T-helper 22 cell (primary cell): ENCODE results near the gene EDDM13.
"Not testable (repeated sequence)": the region's sequence is repeated elsewhere in the genome, so short reads cannot be mapped to it uniquely, and the experiment has no call there.

Experiments
- DNase-seq: peaks from one replicate; pipeline ENCODE4 v3.0.0-alpha.2; 2020; ENCODE audit warnings: low read depth

EDDM13 gene, protein sequence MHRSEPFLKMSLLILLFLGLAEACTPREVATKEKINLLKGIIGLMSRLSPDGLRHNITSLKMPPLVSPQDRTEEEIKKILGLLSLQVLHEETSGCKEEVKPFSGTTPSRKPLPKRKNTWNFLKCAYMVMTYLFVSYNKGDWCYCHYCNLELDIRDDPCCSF

DNA sequence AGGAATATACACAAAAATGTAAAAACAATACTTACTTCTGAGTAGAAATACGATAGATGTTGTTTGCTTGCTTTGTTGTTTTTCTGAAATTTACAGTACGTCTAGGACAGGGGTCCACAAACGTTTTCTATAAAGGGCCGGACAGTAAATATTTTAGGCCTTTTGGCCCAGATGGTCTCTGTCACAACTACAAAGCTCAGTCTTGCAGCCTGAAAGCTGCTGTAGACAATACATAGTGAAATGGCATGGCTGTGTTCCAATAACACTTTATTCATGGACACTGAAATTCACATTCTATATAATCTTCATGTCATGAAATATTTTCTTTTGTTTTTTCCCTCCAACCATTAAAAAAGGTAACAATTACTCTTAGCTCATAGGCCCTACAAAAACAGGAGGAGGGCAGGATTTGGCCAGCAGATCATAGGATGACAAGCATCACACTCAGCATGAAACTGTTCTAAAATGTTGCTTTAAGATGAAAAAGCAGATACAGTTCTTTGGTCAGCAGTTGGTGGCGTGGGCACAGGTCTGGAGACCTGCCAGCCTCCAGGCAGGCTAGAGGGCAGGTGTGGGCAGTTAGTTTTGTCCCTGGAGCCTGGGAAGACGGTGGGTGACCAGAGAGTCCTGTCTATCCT lies at the start of gene EDDM13:
Gene EDDM13, plus strand, starts transcription at position 588 of the 638 bp plus-strand sequence. CDS start 87 bp downstream, outside the sequence.
- DNase-seq, result no peak

DNA sequence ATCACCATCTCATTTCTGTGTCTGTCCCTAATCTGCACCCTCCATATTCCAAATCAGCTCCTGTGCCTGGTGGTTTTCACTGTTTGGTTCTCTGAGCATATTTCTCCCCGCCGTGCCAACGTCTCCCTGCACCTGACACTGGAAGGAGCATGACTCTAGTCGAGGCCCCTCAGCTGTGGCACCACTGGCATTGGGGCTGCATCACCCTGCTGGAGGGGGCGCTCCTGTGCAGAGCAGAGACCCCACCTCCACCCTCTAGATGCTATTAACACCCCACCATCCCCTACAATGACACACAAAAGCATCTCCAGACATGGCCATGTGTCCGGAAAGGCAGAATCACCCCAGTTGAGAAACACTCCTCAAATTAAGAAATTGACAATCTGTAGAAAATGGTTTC lies 49.6 kb upstream of the EDDM13 start:
- DNase-seq, result no peak

DNA sequence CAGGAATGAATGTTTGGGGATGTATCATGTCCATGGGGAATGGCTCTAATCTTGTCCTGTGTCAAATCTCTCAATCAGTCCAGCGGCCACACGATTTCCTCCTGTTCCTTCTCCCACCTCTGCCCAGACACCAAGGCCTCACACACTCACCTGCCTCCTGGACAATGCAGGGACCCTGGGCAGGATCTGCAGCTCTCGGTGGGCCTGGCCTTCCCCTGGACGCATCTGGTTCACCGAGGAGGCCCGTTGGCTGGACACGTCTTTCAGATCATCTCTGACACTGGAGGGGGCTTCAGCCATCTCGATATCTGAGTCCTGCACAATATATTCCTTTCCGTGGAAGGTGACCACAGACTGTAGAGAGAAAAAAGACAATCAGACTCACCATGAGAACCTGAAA lies 49.1 kb upstream of the EDDM13 start:
- DNase-seq, result no peak

DNA sequence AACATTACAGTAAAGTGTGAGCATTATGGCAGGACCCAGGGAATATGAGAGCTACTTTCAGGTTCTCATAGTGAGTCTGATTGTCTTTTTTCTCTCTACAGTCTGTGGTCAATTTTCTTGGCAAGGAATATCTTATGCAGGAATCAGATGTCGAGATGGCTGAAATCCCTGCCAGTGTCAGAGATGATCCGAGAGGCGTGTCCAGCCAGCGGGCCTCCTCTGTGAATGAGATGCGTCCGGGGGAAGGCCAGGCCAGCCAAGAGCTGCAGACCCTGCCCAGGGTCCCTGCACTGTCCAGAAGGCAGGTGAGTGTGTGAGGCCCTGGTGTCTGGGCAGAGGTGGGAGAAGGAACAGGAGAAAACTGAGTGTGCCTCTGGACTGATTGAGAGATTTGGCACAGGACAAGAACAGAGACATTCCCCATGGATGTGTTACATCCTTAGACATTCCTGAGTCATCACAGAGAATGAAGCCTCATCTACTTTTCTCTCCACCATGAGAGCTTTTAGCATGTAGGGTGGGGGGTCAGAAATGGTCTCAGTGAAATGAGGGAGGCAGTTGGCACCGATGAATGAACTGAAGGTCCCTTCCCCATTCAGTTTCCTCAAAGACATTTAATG lies 27.3 kb upstream of the EDDM13 start:
- DNase-seq, result no peak

DNA sequence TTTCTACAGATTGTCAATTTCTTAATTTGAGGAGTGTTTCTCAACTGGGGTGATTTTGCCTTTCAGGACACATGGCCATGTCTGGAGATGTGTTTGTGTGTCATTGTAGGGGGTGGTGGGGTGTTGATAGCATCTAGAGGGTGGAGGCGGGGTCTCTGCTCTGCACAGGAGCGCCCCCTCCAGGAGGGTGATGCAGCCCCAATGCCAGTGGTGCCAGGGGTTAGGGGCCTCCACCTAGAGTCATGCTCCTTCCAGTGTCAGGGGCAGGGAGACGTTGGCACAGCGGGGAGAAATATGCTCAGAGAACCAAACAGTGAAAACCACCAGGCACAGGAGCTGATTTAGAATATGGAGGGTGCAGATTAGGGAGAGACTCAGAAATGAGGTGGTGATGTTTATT lies 26.8 kb upstream of the EDDM13 start:
- DNase-seq, result not testable (repeated sequence)

DNA sequence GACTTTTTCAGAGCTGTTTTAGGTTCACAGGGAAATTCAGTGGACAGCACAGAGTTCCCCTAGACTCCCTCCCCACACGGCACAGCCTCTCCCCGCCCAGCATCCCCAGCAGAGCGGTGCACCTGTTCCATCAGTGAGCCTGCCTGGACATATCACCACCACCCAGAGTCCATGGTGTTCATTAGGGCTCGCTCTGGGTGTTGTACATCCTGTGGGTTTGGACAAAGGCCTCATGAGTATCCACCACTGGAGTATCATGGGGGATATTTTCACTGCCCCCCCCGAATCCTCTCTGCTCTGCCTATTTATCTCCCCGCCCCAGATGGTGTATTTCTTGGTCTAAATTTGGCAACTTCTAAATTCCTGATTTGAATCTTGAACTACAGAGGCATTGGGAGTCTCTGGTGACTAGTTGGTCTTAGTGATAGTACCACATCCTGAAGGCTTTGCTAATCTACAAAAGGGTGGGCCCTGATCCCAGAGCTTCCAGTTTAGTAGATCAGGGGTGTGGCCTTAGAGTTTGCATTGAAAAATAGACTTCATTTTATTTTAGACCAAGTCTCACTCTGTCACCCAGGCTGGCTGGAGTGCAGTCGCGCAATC lies 23.7 kb upstream of the EDDM13 start:
- not testable (repeated sequence) for DNase-seq

DNA sequence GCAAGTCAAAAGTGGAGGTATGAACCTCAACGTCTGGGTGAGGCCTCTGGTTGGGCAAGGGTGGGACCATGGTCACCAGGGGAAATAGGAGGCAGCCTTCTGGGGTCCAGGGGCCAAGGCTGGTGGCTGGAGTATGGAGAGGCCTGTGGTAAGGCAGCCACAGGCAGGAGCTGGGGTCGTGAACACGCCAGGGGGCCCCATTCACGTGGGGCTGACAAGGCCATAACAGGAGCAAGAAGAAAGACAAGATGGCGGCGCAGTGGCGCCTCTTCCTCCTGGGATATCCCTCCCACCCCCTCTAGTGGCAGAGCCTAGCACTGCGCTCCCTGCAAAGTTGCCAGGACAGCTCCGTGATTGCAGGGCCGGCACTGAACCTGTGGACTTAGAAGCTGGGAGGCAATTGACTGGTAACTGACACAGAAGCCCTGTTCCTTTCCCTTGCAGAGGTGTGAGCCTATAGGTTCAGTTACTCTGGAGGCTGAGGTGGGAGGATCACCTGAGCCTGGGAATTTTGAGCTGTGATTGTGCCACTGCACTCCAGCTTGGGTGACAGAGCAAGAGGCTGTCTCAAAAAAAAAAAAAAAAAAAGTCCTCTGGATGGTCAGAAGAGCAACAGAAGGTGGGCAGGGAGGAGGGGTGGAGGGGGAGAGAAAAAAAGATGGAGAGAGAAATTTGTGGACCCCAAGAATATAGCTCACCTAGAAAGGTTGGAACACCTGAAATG lies 19.7 kb upstream of the EDDM13 start:
- peak; percentile 19 for DNase-seq

DNA sequence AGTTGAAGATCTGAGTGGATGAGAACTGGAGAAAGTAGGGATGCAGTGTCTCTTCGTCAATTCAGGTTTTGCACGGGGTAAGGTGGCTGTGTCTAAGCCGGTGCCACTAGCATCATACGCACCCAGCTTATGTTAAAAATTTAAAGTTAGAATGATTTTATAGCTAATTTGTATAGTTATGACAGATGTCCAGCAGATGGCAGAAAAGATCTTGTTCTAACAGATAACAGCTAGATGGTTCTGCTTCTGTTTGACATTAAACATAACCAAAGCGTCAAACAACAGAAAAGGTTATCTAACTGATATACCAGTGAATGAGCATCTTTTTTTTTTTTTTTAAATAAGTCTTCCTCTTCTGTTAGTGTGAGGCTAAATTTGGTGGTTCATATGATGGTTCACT lies 18.8 kb upstream of the EDDM13 start:
- DNase-seq, result no peak

DNA sequence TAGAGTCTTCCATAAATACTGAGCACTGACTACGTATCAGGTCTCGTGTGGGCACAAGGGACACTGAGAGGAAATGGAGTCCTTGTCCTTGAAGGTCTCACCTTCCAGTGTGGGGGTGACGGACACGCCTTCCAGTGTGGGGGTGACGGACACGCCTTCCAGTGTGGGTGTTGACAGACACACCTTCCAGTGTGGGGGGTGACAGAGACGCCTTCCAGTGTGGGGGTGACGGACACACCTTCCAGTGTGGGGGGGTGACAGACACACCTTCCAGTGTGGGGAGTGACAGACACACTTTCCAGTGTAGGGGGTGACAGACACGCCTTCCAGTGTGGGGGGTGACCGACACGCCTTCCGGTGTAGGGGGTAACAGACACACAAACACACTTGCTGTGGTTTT lies 14.3 kb upstream of the EDDM13 start:
- no peak for DNase-seq

DNA sequence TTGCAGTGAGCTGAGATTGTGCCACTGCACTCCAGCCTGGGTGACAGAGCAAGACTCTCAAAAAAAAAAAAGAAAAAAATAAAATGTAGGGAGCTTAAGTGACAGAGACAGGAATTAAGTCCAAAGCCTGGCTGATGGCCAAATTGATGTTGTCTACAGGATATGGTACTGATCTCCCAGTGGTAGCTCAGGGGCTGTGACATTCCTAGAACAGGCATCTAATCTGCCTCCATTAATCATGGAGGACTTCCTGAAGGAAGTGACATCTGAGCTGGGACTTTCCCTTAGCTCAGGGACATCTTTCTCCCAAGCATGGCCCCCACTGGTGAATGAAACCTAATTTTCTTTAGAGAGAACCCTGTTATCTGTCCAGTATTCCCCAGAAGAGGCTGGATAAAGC lies 11.4 kb upstream of the EDDM13 start:
- DNase-seq, result no peak

DNA sequence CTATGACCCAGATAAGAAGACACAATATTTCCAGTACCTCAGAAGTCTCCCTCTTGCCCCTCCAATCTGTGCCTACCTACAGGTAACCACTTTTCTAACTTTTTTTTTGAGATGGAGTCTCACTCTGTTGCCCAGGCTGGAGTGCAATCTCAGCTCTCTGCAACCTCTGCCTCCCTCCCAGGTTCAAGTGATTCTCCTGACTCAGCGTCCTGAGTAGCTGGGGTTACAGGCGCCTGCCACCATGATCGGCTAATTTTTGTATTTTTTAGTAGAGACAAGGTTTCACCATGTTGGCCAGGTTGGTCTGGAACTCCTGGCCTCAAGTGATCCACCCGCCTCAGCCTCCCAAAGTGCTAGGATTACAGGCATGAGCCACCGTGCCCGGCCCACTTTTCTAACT lies 10.6 kb upstream of the EDDM13 start:
- DNase-seq, result not testable (repeated sequence)

DNA sequence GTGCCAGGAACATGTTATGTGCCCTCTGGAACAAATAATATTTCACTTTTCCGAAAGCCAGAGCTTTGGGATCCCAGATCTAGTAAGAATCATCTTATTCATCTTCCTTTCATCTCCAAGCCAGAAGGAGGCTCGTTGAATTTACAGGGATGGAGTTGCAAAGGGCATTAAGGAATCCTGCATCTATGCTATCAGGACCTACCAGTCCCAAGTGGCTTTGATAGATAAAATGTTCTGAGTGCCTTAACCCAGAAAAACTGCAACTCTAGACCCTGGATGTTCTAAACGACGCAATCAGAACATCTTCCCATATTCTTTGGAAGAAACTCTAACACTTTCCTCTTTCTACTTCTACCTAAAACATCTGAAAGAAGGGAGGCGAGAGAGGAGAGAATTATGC lies 9.2 kb upstream of the EDDM13 start:
- no peak for DNase-seq

DNA sequence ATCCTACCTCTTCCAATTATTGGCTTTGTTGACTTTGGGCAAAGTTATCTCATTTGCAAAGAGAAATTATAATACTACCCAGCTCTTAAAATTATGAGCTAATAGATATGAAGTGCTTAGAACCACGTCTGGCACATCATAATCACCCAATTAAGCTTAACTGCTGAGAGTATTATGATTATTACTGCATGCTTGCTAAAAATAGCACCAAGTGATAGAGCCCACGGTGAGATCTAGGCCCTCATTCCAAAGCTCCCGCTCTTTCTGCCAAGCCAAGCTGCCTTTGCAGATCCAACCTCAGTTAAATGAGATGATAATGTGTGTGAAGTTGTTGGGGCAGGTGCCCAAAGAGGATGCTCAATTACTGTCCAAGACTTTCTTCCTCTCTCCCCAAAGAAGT lies 6.5 kb upstream of the EDDM13 start:
- no peak for DNase-seq

DNA sequence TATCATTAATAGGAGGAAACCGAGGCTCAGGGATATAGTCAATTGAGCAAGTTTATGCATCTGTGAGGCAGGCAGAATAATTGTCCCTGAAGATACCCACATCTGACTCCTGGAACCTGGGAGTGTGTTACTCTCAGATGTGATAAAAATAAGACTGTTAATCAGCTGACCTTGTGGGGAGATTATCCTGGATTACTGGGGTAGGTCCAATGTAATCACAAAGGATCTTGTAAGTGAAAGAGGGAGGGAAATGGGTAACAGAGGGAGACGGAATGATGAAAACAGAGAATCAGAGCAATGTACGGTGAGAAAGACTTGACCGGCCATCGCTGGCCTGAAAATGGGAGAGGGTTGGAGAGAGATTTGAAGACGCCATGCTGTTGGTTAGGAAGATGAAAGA lies 3.2 kb upstream of the EDDM13 start:
- no peak for DNase-seq

DNA sequence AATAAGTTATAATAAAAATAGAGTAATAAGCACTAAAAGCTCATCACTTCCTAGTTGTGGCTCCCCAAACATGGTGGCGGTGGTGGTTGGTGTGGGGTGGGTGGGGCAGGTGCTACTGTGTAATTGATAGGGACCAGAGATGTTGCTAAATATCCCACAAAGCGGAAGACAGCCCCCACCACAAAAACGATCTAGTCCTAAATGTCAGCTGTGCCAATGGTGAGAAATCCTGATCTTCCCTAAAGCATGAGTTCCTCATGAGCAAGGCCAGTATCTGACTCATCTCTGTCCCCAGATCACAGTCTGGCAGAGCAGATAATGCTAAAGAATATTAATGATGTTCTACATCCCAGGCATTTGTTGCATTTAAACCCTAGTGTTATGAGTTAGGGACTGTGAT lies 1.9 kb upstream of the EDDM13 start:
- DNase-seq, result no peak

DNA sequence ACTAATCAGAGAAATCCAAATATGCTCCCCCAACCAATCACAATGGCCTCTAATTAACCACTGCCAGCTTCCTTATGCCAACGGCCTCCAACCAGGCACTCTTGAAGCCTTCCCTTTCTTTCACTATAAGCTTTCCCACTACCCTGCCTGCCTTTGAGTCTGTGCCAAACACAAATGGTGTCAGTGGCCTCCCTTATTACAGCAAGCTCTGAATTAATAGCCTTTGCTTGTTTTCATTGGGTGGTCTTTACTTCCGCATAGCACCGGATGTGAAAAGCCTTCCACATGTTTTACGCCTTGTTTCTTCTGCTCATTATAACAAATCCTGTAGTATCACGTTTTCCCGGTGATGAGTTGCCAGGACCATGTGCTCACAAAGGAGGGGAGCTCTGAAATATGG lies 1.4 kb upstream of the EDDM13 start:
- no peak for DNase-seq

DNA sequence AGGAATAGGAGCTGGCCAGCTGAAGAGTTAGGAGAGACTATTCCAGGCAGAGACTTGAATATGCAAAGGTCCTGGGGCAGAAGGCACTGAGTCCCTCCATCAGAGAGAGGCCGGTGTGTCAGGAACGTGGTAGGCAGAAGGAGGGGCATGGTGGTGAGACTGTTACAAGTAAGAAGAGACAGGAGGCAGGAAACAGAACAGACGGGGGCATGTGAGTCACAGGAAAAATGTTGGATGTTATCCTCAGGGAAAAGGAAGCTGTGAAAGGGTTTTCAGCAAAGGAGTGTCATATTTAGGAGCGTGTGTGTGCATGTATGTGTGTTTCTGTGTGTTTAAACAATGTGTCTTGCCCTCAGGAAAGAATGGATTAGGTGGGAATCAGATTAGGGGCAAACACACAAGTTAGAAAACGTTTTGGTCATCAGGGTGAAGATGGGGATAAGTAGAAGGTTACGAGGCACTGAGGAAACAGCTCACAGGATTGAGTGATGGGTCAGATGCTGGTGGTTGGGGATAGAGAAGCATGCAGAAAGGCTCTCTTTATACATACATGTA lies 1.1 kb downstream of the EDDM13 start:
- DNase-seq, result no peak

DNA sequence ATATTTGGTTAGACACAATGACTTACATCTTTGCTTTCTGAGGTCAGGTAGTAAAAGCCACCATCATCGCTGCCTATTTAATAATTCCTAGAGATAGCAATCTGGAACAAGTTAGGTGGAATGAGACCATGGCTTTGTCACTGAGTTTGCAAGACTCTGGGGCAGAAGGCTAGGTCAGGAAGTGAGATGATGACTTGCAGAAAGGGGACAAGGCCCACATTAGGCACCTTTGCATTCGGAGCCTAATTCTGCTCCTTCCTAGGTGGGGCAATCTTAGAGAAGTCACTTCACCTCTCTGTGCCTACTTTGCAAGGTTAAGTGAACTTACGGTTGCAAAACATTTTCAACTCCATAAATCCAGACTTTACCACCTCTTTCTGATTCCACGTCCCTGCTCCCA lies 10.3 kb downstream of the EDDM13 start:
- DNase-seq, result no peak

DNA sequence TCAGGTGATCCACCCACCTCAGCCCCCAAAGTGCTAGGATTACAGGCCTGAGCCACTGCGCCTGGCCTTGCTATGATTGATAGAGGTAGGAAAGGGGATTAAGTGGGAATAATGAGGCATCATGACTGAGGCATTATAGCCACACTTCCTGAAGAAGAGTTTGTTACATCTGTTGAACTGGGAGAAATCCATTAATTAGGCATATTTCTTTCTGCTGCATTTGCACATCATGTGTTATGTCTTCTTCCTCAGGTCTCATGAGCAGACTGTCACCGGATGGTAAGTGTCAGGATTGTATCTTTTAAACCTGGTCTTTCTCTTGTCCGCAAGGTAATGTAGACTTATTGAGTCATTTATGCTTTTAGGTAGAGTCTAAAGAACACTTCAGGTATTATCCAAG lies 12.2 kb downstream of the EDDM13 start:
- no peak for DNase-seq

DNA sequence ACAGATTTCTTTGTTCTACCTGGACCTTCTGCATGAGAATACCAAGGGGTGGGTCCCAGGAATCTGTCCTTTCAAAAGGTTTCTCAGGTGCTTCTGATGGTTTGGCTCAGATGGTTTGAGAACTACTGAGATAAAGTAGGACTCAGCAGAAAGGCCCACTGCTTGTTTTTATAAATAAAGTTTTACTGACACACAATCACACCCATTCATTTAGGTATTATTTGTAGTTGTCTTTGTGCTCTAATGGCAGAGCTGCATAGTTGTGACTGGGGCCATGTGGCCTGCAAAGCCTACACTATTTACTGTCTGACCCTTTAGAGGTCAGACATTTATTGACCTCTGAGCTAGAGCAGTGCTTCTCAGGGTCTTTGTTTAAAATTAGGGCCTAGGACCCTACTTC lies 17.6 kb downstream of the EDDM13 start:
- DNase-seq, result no peak

DNA sequence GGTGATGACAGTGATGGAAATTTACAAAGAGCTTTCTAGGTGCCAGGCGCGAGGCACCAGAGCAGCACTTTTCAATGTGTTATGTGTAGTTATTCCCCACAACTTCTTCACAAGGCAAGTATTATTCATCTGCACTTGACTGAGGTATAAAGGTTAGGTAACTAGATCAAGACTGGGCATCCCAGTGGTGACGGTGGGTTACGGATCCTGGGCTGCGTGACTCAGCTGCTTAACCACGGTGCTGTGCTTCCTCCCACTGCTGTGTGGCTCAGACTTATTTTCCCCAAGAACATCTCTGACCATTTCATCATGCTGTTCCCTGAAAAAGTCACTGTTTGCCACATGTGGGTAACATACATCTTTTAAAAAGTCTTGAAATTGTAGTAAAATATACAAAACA lies 19.3 kb downstream of the EDDM13 start:
- no peak for DNase-seq

DNA sequence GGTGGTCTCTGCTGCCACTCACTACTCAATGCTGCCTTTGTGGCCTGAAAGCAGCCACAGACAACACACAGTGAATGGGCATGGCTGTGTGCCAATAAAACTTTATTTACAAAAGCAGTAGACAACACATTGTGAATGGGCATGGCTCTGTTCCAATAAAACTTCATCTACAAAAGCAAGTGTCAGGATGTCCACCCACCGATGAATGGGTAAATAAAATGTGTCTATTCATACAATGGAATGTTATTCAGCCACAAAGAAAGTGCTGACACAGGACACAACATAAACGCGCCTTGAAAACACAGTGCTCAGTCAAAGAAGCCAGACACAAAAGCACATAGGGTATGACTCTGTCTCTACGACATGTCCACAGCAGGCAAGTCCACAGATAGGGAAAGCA lies 22.0 kb downstream of the EDDM13 start:
- no peak for DNase-seq
